Activated CD4-positive, CD25-positive, alpha-beta regulatory T cell (primary cell): Measurements from ENCODE around the gene KLHL1.

Source experiments
- DNase-seq, 4 experiments: peaks; one replicate each; lab custom pipeline; 2025; lab: John Stamatoyannopoulos, UW

The KLHL1 gene

DNA sequence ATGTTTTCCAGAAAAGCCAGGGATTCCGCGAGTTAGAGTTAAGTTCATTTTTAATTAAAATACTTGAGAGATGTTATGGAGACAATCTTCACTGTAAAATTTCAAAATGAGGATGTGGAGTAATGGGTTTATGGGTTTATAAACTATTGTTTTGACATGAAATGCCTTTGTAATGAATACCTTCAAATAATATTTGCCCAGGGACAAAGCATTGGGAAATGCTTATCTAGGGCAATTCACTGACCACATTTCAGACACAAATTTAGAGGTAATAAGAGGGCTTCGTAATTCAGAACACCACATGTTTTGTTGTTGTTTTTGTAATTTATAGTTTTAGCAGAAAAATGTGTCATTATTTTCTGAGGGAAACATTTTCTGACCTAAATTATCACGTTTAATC is 241.7 kb downstream of the KLHL1 start:
- no peak for DNase-seq

GRCh38 chr13:69857183-69857821 is 250.9 kb downstream of the KLHL1 start:
- no peak for DNase-seq

DNA sequence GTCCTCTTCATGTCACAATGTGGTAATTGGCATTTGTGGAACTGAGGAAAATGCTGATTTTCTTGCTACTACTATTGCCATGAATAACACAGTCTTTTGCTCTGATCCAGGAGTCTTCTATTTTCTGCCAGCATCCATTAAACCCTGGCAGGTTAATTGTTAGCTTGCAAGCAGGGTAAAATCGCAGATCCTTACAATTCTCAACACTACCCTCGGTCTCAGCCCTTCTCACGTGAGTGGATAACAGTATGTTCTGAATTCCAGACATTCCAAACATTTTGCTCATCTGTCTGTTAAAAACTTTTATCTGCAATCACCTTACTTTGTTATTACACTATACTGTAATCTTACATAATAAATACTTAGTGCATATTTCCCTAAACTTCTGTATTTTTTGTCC is 251.9 kb downstream of the KLHL1 start:
- DNase-seq = no peak

DNA sequence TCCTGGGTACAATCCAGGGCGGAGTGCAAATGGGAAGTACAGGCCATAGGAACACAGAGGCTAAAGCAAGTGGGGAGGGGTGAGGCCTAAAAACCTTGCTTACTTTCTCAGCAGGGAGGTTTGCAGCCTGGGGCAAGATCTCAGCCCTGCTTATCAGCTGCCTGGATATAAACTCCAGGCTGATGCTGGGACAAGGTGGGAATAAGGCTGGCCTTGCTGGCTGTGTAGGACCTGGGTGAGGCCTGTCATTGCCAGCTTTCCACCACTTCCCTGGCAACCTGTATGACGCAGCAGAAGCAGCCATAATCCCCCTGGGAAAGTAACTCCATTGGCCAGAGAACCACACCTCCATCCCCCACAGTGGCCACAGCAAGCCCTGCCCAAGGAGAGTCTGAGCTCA is 279.7 kb downstream of the KLHL1 start:
- no peak for DNase-seq

DNA sequence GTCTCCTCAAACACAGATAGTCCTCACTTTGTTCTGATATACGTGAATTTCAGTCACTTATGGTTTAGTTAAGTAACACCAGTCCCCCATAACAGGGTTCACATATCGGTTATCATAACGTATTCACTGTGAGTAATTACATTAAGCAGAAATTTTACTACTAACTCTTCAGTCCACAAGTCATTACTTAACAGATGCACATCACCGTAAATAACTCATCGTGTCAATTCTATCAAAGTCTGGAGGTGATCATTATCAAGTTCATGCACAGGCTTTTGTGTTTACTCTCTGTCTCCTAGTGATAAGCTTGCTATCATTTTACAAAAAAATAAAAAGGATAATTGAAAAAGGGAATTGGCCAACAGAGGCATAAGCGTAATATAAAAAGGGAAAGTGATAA is 288.1 kb downstream of the KLHL1 start:
- no peak for DNase-seq

- no peak for DNase-seq
Observed at GRCh38 chr13:69817333-69817869, 290.9 kb downstream of the KLHL1 start.

DNA sequence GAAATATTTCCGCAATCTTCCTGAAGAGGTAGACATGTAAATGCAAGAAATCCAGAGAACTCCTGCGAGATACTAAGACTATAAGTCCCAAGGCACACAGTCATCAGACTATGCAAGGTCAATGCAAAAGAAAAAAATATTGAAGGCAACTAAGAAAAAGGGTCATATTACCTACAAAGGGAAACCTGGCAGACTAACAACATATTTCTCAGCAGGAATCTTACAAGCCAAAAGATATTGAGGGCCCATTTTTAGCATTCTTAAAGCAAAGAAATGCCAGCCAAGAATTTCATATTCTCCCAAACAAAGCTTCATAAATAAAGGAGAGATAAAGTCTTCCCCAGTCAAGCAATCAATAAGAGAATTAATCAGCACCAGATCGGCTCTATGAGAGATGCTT is 299.1 kb downstream of the KLHL1 start:
- DNase-seq = no peak

DNA sequence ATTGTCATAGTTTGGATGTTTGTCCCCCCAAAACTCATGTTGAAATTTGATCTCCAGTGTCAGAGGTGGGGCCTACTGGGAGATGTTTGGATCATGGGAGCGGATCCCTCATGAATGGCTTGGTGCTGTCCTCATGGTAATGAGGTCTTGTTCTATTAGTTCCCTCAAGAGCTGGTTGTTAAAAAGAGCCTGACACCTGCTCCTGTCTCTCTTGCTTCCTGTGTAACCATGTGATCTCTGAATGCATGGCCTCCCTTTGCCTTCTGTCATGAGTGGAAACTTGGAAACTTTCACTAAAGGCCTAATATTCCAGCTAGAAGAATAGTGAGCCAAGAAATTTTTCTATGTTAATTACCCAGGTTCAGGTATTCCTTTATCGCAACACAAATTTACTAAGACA is 312.0 kb downstream of the KLHL1 start:
- no peak for DNase-seq

GRCh38 chr13:69793783-69794453 is 314.3 kb downstream of the KLHL1 start:
- DNase-seq = no peak

GRCh38 chr13:69776937-69777336 is 331.3 kb downstream of the KLHL1 start:
- no peak for DNase-seq

GRCh38 chr13:69769608-69770007 is 338.6 kb downstream of the KLHL1 start:
- DNase-seq = no peak

DNA sequence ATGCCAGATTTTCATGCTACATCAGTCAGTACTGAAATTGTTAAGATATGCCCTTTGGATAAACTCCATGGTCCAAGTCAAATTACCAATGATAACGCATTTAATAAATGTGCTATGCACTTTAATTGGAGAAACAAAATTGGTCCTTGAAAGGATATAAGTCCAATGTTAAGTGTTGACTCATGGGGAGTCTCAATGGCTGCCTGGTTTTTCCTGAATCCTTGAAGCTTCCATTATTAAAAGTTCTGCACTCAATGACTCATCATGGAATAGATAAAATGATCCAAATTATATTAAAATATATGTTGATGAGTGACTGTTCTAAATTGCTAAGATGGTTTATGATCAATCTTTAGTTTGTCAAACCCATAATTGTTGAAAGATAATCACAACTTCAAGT is 346.7 kb downstream of the KLHL1 start:
- DNase-seq = no peak

DNA sequence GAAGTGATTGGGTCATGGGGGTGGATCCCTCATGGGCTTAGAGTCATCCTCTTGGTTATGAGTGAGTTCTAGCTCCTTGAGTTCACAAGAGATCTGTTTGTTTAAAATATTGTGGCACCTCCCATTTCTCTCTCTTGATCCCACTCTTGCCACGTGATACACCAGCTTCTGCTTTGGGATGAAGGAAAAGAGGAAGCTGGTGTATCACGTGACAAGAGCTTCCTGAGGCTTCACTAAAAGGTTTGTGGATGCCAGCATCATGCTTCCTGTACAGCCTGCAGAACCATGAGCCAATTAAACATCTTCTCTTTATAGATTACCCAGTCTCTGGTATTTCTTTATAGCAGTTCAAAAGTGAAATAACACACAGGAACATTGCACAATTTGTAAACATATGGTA is 353.2 kb downstream of the KLHL1 start:
- no peak for DNase-seq

DNA sequence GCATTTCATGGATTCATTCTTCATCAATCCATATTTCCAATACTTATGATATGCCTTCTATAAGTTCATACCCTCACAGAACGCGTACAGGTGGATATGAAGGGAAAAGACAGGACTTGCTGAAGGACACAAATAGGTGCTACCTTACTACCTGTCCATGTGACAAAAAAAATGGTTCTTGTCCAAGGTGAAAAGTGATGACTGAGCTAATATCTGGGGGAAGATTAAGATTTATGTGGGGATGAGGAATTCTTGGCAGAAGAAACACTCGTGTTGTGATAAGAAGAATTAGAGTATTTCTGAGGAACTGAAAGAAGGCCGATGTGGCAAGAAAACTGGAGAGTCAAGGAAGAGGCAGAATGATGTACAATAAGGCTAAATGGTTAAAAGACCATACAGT is 357.0 kb downstream of the KLHL1 start:
- no peak for DNase-seq

- DNase-seq = no peak
Observed at GRCh38 chr13:69737129-69737935, 370.9 kb downstream of the KLHL1 start.

- DNase-seq = no peak
Observed at GRCh38 chr13:69721631-69722030, 386.6 kb downstream of the KLHL1 start.

- DNase-seq = no peak
Observed at GRCh38 chr13:69720278-69720983, 387.8 kb downstream of the KLHL1 start.

DNA sequence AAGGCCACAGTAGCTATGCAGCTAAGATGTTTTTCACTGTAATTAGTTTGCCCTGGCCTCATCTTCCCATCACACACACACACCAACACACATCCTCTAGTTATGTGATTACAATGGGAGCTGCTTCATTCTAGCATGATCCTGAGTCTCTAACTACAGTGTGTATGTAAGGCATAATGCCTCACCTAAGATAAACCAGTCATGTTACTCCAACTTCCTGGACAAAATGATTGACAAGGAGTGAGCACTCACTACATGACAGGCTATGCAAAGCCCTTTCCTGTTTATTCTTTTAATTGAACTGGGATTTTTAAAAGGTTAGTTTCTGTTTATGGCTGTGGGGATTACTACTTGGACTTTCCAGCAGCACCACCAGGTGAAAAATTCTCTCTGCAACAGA is 401.4 kb downstream of the KLHL1 start:
- DNase-seq = no peak

- no peak for DNase-seq
Observed at GRCh38 chr13:69704311-69704710, 403.9 kb downstream of the KLHL1 start.

GRCh38 chr13:69690999-69691398 is 417.3 kb downstream of the KLHL1 start:
- no peak for DNase-seq

- DNase-seq = no peak
Observed at GRCh38 chr13:69683921-69684686, 424.1 kb downstream of the KLHL1 start.

GRCh38 chr13:69681722-69682121 is 426.5 kb downstream of the KLHL1 start:
- DNase-seq = no peak
